Caco-2 (cell line): Measurements from ENCODE around the gene IL11RA. TPM values are rescaled to one million over a fixed set of nuclear protein-coding genes. Genes with fewer than 3 reads are reported as not detected.

ENCODE experiments used
- BruUV-seq: library from RNA; stranded (reverse); fragments of 400-500 nt; replicated peaks from 2 replicates; lab custom pipeline; 2021; lab: Mats Ljungman, UMichigan
- CTCF ChIA-PET: fragments of 300-600 bp; sonication (Branson Sonifier 250); formaldehyde crosslinking; loops from one replicate; lab custom pipeline; 2022; ENCODE audit warnings: antibody characterized with exemption; lab: Charles Lee
- POLR2A ChIA-PET: fragments of 300-600 bp; sonication (Branson Sonifier 250); formaldehyde crosslinking; loops from one replicate; lab custom pipeline; 2022; ENCODE audit warnings: antibody characterized with exemption; lab: Charles Lee
- DNase-seq, 2 experiments: peaks; one replicate each; pipeline versions ENCODE4 v3.0.0 to v3.0.0-alpha.2; 2020 to 2022
- H3K27me3 ChIP-seq: replicated peaks from 2 replicates; pipeline ENCODE4 v1.6.0; 2011; ENCODE audit warnings: low read length; ENCODE audit not compliant: control insufficient read depth, insufficient read depth
- H3K36me3 ChIP-seq: 2 replicates; pipeline ENCODE4 v1.5.1; 2011; ENCODE audit warnings: low read length; ENCODE audit not compliant: control insufficient read depth, insufficient read depth
- H3K4me1 ChIP-seq: fragments of 250-450 bp; sonication (Bioruptor Pico); 2 replicates; pipeline ENCODE4 v1.5.1; 2020; ENCODE audit warnings: mild to moderate bottlenecking
- H3K4me3 ChIP-seq: 2 replicates; pipeline ENCODE4 v1.5.1; 2011; ENCODE audit warnings: low read depth, mild to moderate bottlenecking, control low read depth, low read length
- H3K9me3 ChIP-seq: fragments of 250-450 bp; sonication (Bioruptor Pico); 2 replicates; pipeline ENCODE4 v1.5.1; 2020; ENCODE audit warnings: mild to moderate bottlenecking, moderate library complexity
- H3K27ac Mint-ChIP-seq: one replicate; pipeline ENCODE4 v1.8.0; 2022; ENCODE audit warnings: mixed read lengths; ENCODE audit not compliant: unreplicated experiment
- H3K27me3 Mint-ChIP-seq: one replicate; pipeline ENCODE4 v1.8.0; 2022; ENCODE audit warnings: mixed read lengths; ENCODE audit not compliant: insufficient read depth, unreplicated experiment
- H3K36me3 Mint-ChIP-seq: one replicate; pipeline ENCODE4 v1.8.0; 2022; ENCODE audit warnings: mild to moderate bottlenecking, mixed read lengths; ENCODE audit not compliant: insufficient read depth, unreplicated experiment
- H3K4me1 Mint-ChIP-seq: one replicate; pipeline ENCODE4 v1.8.0; 2022; ENCODE audit warnings: low read depth, mixed read lengths; ENCODE audit not compliant: unreplicated experiment
- H3K4me3 Mint-ChIP-seq: one replicate; pipeline ENCODE4 v1.8.0; 2022; ENCODE audit warnings: mild to moderate bottlenecking, moderate library complexity, mixed read lengths; ENCODE audit not compliant: unreplicated experiment
- H3K9me3 Mint-ChIP-seq: one replicate; pipeline ENCODE4 v1.8.0; 2022; ENCODE audit warnings: mixed read lengths; ENCODE audit not compliant: unreplicated experiment
- intact Hi-C: fragments of 100-400 bp; cut with micrococcal nuclease; formaldehyde crosslinking; loops from one replicate; pipeline ENCODE4 v1.10.0; 2022; ENCODE audit not compliant: unreplicated experiment
- total RNA-seq: library from RNA; stranded (reverse); gene quantifications from 2 replicates; pipeline ENCODE4 v1.2.3, GENCODE V29; 2022
- TF ChIP-seq, protein P1 (sequence below), 2 experiments: fragments of 200-600 bp in 1 of 2; IDR thresholded peaks; 1 replicate in 1 of 2; 2 replicates in 1 of 2; pipeline versions ENCODE4 v1.5.1 to v1.8.0; 2011 to 2022; ENCODE audit warnings: antibody characterized with exemption in 1 of 2, control low read depth in 1 of 2, inconsistent platforms in 1 of 2, low read depth in 1 of 2, low read length in 1 of 2, mild to moderate bottlenecking in 1 of 2, moderate library complexity in 1 of 2; ENCODE audit not compliant: insufficient read depth in 1 of 2, severe bottlenecking in 1 of 2, unreplicated experiment in 1 of 2

Gene IL11RA
- total RNA-seq, 1 experiment from 2014 or later = 5.6 TPM

DNA sequence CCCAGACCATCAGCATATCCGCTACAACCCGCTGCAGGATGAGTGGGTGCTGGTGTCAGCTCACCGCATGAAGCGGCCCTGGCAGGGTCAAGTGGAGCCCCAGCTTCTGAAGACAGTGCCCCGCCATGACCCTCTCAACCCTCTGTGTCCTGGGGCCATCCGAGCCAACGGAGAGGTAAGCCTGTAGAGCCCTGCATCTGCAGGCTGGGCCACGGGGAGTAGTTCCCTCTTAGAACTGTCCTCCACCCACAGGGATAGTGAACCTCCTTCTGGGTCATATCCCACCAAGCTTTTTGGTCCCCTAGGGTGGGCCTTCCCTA, 4.9 kb upstream of the IL11RA start:
- intact Hi-C loops = loop anchor here (2.0 kb wide), 1 partner anchor 18 kb away; no protein-coding TSS in a partner anchor
- DNase-seq = no peak
- no peaks in the 10 kb centered on the region for H3K9me3 ChIP-seq
- no peaks in the 10 kb centered on the region for H3K27me3 ChIP-seq
- Mint-ChIP-seq H3K4me1 (peaks cover 28% of the 10 kb centered on the region), H3K27me3 (no peaks in the 10 kb centered on the region), H3K9me3 (no peaks in the 10 kb centered on the region), H3K4me3 (peak overlapping the region; percentile 81), H3K36me3 (peaks cover 22% of the 10 kb centered on the region), H3K27ac (peak overlapping the region; percentile 77)
- BruUV-seq = no TSS peak
- H3K4me1 ChIP-seq = peaks cover 37% of the 10 kb centered on the region
- H3K4me3 ChIP-seq = peak overlapping the region; percentile 77
- TF ChIP-seq, protein P1, sequence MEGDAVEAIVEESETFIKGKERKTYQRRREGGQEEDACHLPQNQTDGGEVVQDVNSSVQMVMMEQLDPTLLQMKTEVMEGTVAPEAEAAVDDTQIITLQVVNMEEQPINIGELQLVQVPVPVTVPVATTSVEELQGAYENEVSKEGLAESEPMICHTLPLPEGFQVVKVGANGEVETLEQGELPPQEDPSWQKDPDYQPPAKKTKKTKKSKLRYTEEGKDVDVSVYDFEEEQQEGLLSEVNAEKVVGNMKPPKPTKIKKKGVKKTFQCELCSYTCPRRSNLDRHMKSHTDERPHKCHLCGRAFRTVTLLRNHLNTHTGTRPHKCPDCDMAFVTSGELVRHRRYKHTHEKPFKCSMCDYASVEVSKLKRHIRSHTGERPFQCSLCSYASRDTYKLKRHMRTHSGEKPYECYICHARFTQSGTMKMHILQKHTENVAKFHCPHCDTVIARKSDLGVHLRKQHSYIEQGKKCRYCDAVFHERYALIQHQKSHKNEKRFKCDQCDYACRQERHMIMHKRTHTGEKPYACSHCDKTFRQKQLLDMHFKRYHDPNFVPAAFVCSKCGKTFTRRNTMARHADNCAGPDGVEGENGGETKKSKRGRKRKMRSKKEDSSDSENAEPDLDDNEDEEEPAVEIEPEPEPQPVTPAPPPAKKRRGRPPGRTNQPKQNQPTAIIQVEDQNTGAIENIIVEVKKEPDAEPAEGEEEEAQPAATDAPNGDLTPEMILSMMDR (IDR thresholded peaks at IDR 0.05; ENCODE audit: insufficient read depth in 1 of 2, low read depth in 1 of 2, low read length in 1 of 2, severe bottlenecking in 1 of 2, unreplicated experiment in 1 of 2) = no peak
- ChIA-PET POLR2A (interaction anchor here (1.1 to 2.0 kb wide), 2 partner anchors 10 to 21 kb away, joined by 3 to 7 read pairs; partner anchors contain the start of gene SIGMAR1), CTCF (interaction anchor here (0.6 to 2.6 kb wide), 10 partner anchors 9 to 503 kb away, joined by 3 to 25 read pairs (median 5); partner anchors contain the start of genes DCTN3 and SIGMAR1)
- no peaks in the 10 kb centered on the region for H3K36me3 ChIP-seq

DNA sequence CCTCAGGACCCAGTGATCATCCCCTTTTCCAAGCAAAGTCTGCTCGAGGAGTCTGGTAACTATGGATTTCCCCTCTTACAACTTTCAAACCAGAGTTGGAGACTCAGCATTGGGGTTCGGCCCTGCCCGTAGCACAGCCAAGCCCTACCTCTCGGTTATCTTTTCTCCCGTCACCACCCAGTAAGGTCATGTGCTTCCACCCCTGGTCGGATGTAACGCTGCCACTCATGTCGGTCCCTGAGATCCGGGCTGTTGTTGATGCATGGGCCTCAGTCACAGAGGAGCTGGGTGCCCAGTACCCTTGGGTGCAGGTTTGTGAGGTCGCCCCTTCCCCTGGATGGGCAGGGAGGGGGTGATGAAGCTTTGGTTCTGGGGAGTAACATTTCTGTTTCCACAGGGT, 4.3 kb upstream of the IL11RA start:
- ChIA-PET POLR2A (interaction anchor here (2.0 kb wide), 1 partner anchor 10 kb away, joined by 7 read pairs; the partner anchor contains the start of gene SIGMAR1), CTCF (interaction anchor here (0.6 to 2.6 kb wide), 3 partner anchors 14 to 404 kb away, joined by 3 to 21 read pairs (median 13); no protein-coding TSS in a partner anchor)
- intact Hi-C loops = loop anchor here (2.0 kb wide), 1 partner anchor 17 kb away; no protein-coding TSS in a partner anchor
- peak overlapping the region; percentile 77 for H3K4me3 ChIP-seq
- no peaks in the 10 kb centered on the region for H3K36me3 ChIP-seq
- Mint-ChIP-seq H3K27me3 (no peaks in the 10 kb centered on the region), H3K4me3 (peak overlapping the region; percentile 81), H3K9me3 (no peaks in the 10 kb centered on the region), H3K4me1 (peaks cover 34% of the 10 kb centered on the region), H3K27ac (peak overlapping the region; percentile 77), H3K36me3 (peaks cover 23% of the 10 kb centered on the region)
- TF ChIP-seq, protein P1 (IDR thresholded peaks at IDR 0.05; ENCODE audit: insufficient read depth in 1 of 2, low read depth in 1 of 2, low read length in 1 of 2, severe bottlenecking in 1 of 2, unreplicated experiment in 1 of 2) = no peak
- H3K9me3 ChIP-seq = no peaks in the 10 kb centered on the region
- no peak for DNase-seq
- no TSS peak for BruUV-seq
- H3K27me3 ChIP-seq = no peaks in the 10 kb centered on the region
- peaks cover 43% of the 10 kb centered on the region for H3K4me1 ChIP-seq

DNA sequence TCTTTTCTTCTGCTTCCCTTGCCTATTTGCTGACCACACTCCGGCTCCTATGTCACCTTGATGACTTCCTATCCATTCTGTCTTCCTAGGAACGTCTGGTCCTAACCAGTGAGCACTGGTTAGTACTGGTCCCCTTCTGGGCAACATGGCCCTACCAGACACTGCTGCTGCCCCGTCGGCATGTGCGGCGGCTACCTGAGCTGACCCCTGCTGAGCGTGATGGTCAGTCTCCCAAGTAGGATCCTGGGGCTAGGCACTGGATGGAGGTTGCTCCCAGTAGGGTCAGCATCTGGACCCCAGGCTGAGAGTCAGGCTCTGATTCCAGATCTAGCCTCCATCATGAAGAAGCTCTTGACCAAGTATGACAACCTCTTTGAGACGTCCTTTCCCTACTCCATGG, 3.3 kb upstream of the IL11RA start:
- no peak overlapping the region for H3K4me3 Mint-ChIP-seq
- no peaks in the 10 kb centered on the region for H3K27me3 Mint-ChIP-seq
- Histone ChIP-seq H3K4me3 (no peak overlapping the region), H3K27me3 (no peaks in the 10 kb centered on the region), H3K9me3 (no peaks in the 10 kb centered on the region), H3K4me1 (peaks cover 48% of the 10 kb centered on the region), H3K36me3 (no peaks in the 10 kb centered on the region)
- ChIA-PET POLR2A (interaction anchor here (0.6 kb wide), 1 partner anchor 15 kb away, joined by 6 read pairs; no protein-coding TSS in a partner anchor), CTCF (no interaction called here)
- no peak overlapping the region for H3K27ac Mint-ChIP-seq
- intact Hi-C loops = no loop called here
- TF ChIP-seq, protein P1 (IDR thresholded peaks at IDR 0.05; ENCODE audit: insufficient read depth in 1 of 2, low read depth in 1 of 2, low read length in 1 of 2, severe bottlenecking in 1 of 2, unreplicated experiment in 1 of 2) = no peak
- H3K4me1 Mint-ChIP-seq = peaks cover 42% of the 10 kb centered on the region
- H3K9me3 Mint-ChIP-seq = no peaks in the 10 kb centered on the region
- DNase-seq = no peak
- peaks cover 28% of the 10 kb centered on the region for H3K36me3 Mint-ChIP-seq
- no TSS peak for BruUV-seq
